H1 (cell line): Measurements from ENCODE around the gene ISOC2. TPM values are rescaled to one million over a fixed set of nuclear protein-coding genes. Genes with fewer than 3 reads are reported as not detected.
A peak's percentile ranks its signal among the peaks of the same experiment; 100 is the strongest.

Experiments used
- CTCF ChIA-PET: fragments of 300-600 bp; sonication (Branson Sonifier 250); formaldehyde crosslinking; loops from one replicate; lab custom pipeline; 2021; ENCODE audit not compliant: partially characterized antibody; lab: Charles Lee
- POLR2A ChIA-PET: fragments of 300-600 bp; sonication (Branson Sonifier 250); formaldehyde crosslinking; loops from one replicate; lab custom pipeline; 2021; ENCODE audit warnings: inconsistent platforms; ENCODE audit not compliant: partially characterized antibody; lab: Charles Lee
- DNase-seq, 2 experiments: peaks; one replicate each; pipeline versions ENCODE4 v3.0.0 to v3.0.0-alpha.2; 2010 to 2022; ENCODE audit warnings: low spot score in 2 of 2, low read depth in 1 of 2, mixed read lengths in 1 of 2
- FAIRE-seq: peaks from 2 replicates; lab custom pipeline; 2011; peaks lifted over from hg19 to GRCh38; lab: Jason Lieb, UNC
- H2AFZ ChIP-seq: 2 replicates; pipeline ENCODE4 v1.8.1; 2012; ENCODE audit warnings: low read length, inconsistent platforms
- H2AK5ac ChIP-seq: 2 replicates; pipeline ENCODE4 v1.6.1; 2013; ENCODE audit warnings: low read depth, low read length
- H2BK120ac ChIP-seq: replicated peaks from 2 replicates; pipeline ENCODE3; 2013; ENCODE audit warnings: low read depth, low read length, inconsistent platforms
- H2BK12ac ChIP-seq: 2 replicates; pipeline ENCODE4 v1.6.1; 2013; ENCODE audit warnings: low read depth, low read length
- H2BK15ac ChIP-seq: 2 replicates; pipeline ENCODE4 v1.6.1; 2013; ENCODE audit warnings: low read length
- H2BK20ac ChIP-seq: 2 replicates; pipeline ENCODE4 v1.6.1; 2013; ENCODE audit warnings: low read length
- H2BK5ac ChIP-seq: 2 replicates; pipeline ENCODE4 v1.6.1; 2013; ENCODE audit warnings: low read depth, low read length
- H3K14ac ChIP-seq: 2 replicates; pipeline ENCODE4 v1.6.1; 2013; ENCODE audit warnings: inconsistent platforms; ENCODE audit not compliant: insufficient read length
- H3K18ac ChIP-seq: 2 replicates; pipeline ENCODE4 v1.6.1; 2013; ENCODE audit warnings: low read length; ENCODE audit errors: extremely low read depth
- H3K23ac ChIP-seq: 2 replicates; pipeline ENCODE4 v1.6.1; 2013; ENCODE audit warnings: inconsistent platforms; ENCODE audit not compliant: insufficient read length
- H3K23me2 ChIP-seq: 2 replicates; pipeline ENCODE4 v1.6.1; 2013; ENCODE audit warnings: low read depth, low read length
- H3K27ac ChIP-seq: 2 replicates; pipeline ENCODE4 v1.6.1; 2011; ENCODE audit warnings: low read depth, low read length, inconsistent platforms
- H3K27me3 ChIP-seq, 4 experiments: replicated peaks in 1 of 4; 1 replicate in 1 of 4; 2 replicates in 3 of 4; pipeline versions ENCODE4 v1.6.1 to v1.8.1; 2011 to 2013; ENCODE audit warnings: low read length in 3 of 4, mild to moderate bottlenecking in 3 of 4, inconsistent platforms in 2 of 4, mixed read lengths in 2 of 4, moderate library complexity in 1 of 4; ENCODE audit not compliant: control insufficient read depth in 3 of 4, insufficient read depth in 3 of 4; ENCODE audit errors: extremely low read depth in 1 of 4
- H3K36me3 ChIP-seq, 4 experiments: 2 replicates each; pipeline versions ENCODE4 v1.6.1 to v1.8.1; 2011 to 2013; ENCODE audit warnings: mild to moderate bottlenecking in 4 of 4, low read length in 3 of 4, moderate library complexity in 2 of 4, control low read depth in 1 of 4, inconsistent platforms in 1 of 4; ENCODE audit not compliant: insufficient read depth in 4 of 4, control insufficient read depth in 2 of 4
- H3K4ac ChIP-seq: replicated peaks from 2 replicates; pipeline ENCODE3; 2013; ENCODE audit warnings: low read length, low read depth, mixed read lengths, inconsistent platforms; ENCODE audit not compliant: insufficient read length
- H3K4me1 ChIP-seq, 4 experiments: replicated peaks in 1 of 4; 1 replicate in 1 of 4; 2 replicates in 3 of 4; pipeline versions ENCODE4 v1.6.1 to v1.8.1; 2011 to 2013; ENCODE audit warnings: low read length in 3 of 4, inconsistent platforms in 2 of 4, mixed read lengths in 1 of 4; ENCODE audit not compliant: insufficient read depth in 4 of 4, control insufficient read depth in 3 of 4
- H3K4me2 ChIP-seq, 2 experiments: 2 replicates each; pipeline versions ENCODE4 v1.6.1 to v1.8.1; 2011 to 2013; ENCODE audit warnings: low read depth in 2 of 2, low read length in 2 of 2, control low read depth in 1 of 2, inconsistent platforms in 1 of 2, mild to moderate bottlenecking in 1 of 2; ENCODE audit not compliant: insufficient read depth in 1 of 2
- H3K4me3 ChIP-seq, 4 experiments: fragments of 200-600, 300-600 bp in 1 of 4; sonication (generic), shearing (Covaris generic), sonication (Bioruptor Twin) in 1 of 4; 2 replicates each; pipeline versions ENCODE4 v1.5.1 to v1.8.1; 2011 to 2016; ENCODE audit warnings: low read length in 4 of 4, low read depth in 3 of 4, control low read depth in 2 of 4, inconsistent platforms in 2 of 4, mild to moderate bottlenecking in 2 of 4, mixed read lengths in 1 of 4, moderate library complexity in 1 of 4; ENCODE audit not compliant: insufficient read depth in 2 of 4; ENCODE audit errors: extremely low read depth in 1 of 4
- H3K56ac ChIP-seq: replicated peaks from 2 replicates; pipeline ENCODE3; 2013; ENCODE audit warnings: low read depth, mild to moderate bottlenecking, mixed read lengths, low read length, inconsistent platforms; ENCODE audit not compliant: insufficient read length
- H3K79me1 ChIP-seq: 2 replicates; pipeline ENCODE4 v1.6.1; 2013; ENCODE audit warnings: low read depth, low read length, control low read depth
- H3K79me2 ChIP-seq, 2 experiments: 2 replicates each; pipeline versions ENCODE4 v1.6.1 to v1.8.1; 2012 to 2013; ENCODE audit warnings: low read length in 2 of 2, mild to moderate bottlenecking in 2 of 2, inconsistent platforms in 1 of 2; ENCODE audit not compliant: insufficient read depth in 2 of 2, control insufficient read depth in 1 of 2
- H3K9ac ChIP-seq, 4 experiments: replicated peaks in 1 of 4; 1 replicate in 1 of 4; 2 replicates in 3 of 4; pipeline versions ENCODE4 v1.6.1 to v1.8.1; 2011 to 2013; ENCODE audit warnings: low read depth in 3 of 4, low read length in 3 of 4, control low read depth in 2 of 4, mild to moderate bottlenecking in 2 of 4, moderate library complexity in 2 of 4, inconsistent platforms in 1 of 4; ENCODE audit errors: extremely low read depth in 1 of 4
- H3K9me3 ChIP-seq, 2 experiments: 2 replicates each; pipeline versions ENCODE4 v1.6.1 to v1.8.1; 2012 to 2013; ENCODE audit warnings: mild to moderate bottlenecking in 2 of 2, moderate library complexity in 2 of 2, control low read depth in 1 of 2, inconsistent platforms in 1 of 2, low read depth in 1 of 2, low read length in 1 of 2, mixed read lengths in 1 of 2; ENCODE audit not compliant: insufficient read depth in 2 of 2
- H4K20me1 ChIP-seq, 2 experiments: replicated peaks in 1 of 2; 2 replicates each; pipeline versions ENCODE3 to v1.8.1; 2011 to 2013; ENCODE audit warnings: inconsistent platforms in 2 of 2, low read length in 2 of 2, mild to moderate bottlenecking in 1 of 2; ENCODE audit not compliant: insufficient read depth in 2 of 2, control insufficient read depth in 1 of 2
- H4K5ac ChIP-seq: 2 replicates; pipeline ENCODE4 v1.6.1; 2013; ENCODE audit warnings: low read length, low read depth, mixed read lengths, inconsistent platforms; ENCODE audit not compliant: insufficient read length
- H4K8ac ChIP-seq: 2 replicates; pipeline ENCODE4 v1.8.0; 2013; ENCODE audit warnings: mild to moderate bottlenecking, moderate library complexity, low read length, inconsistent platforms; ENCODE audit not compliant: insufficient read depth; ENCODE audit errors: extremely low read depth
- H4K91ac ChIP-seq: replicated peaks from 2 replicates; pipeline ENCODE3; 2013; ENCODE audit warnings: low read length, mixed read lengths, inconsistent platforms; ENCODE audit not compliant: insufficient read length
- ATF2 ChIP-seq: IDR thresholded peaks from 2 replicates; pipeline ENCODE4 v1.6.1; 2012; ENCODE audit warnings: low read length, inconsistent platforms
- CBX8 ChIP-seq: fragments of 300-800, 300-1000 bp; sonication (generic); IDR thresholded peaks from 2 replicates; pipeline ENCODE4 v1.7.1; 2016; ENCODE audit warnings: low read depth, low read length, borderline replicate concordance
- GABPA ChIP-seq: IDR thresholded peaks from 2 replicates; pipeline ENCODE4 v1.6.1; 2011; ENCODE audit warnings: mild to moderate bottlenecking, low read length, moderate library complexity, borderline replicate concordance; ENCODE audit not compliant: insufficient read depth
- KDM4A ChIP-seq: IDR thresholded peaks from one replicate; pipeline ENCODE4 v1.7.1; 2012; ENCODE audit warnings: low read depth, mild to moderate bottlenecking, moderate library complexity, low read length, inconsistent platforms; ENCODE audit not compliant: severe bottlenecking
- NANOG ChIP-seq: IDR thresholded peaks from 2 replicates; pipeline ENCODE4 v1.6.1; 2011; ENCODE audit warnings: low read length, low read depth, mild to moderate bottlenecking, inconsistent platforms; ENCODE audit not compliant: insufficient read depth, poor library complexity, severe bottlenecking
- NRF1 ChIP-seq: IDR thresholded peaks from 2 replicates; pipeline ENCODE4 v1.6.1; 2011; ENCODE audit warnings: mild to moderate bottlenecking, low read depth, low read length, improper control_type of control experiment
- POLR2AphosphoS5 ChIP-seq: IDR thresholded peaks from 2 replicates; pipeline ENCODE4 v1.6.1; 2011; ENCODE audit warnings: low read depth, low read length
- TAF7 ChIP-seq: optimal IDR thresholded peaks from 2 replicates; pipeline ENCODE3; 2011; ENCODE audit warnings: low read depth, mild to moderate bottlenecking, inconsistent platforms, low read length, moderate library complexity, borderline replicate concordance
- WGBS, 2 experiments: shearing (Covaris generic) in 1 of 2; methylation state at CpG; one replicate each; pipeline versions ENCODE4 v1.1.6 to v1.1.7; 2013 to 2015; ENCODE audit warnings: low lambda C conversion rate in 2 of 2, mixed read lengths in 2 of 2, inconsistent platforms in 1 of 2, low coverage in 1 of 2, missing lambda C conversion rate in 1 of 2; ENCODE audit not compliant: insufficient replicate concordance in 2 of 2, insufficient coverage in 1 of 2, insufficient read length in 1 of 2; ENCODE audit errors: extremely low coverage in 1 of 2, missing lambda C conversion rate in 1 of 2; 5-methylcytosine and 5-hydroxymethylcytosine counted together
- polyA plus RNA-seq, 7 experiments: library from polyadenylated mRNA; depleted of rRNA in 3 of 7; stranded (reverse) in 5 of 7; unstranded in 2 of 7; fragments of >200 nt in 5 of 7; fragments of 200-250 nt in 2 of 7; gene quantifications; 1 replicate in 5 of 7; 2 replicates in 1 of 7; 4 replicates in 1 of 7; pipeline versions ENCODE4 v1.2.1 to v1.2.3, GENCODE V29; 2011 to 2013; ENCODE audit warnings: missing spikeins in 2 of 7, mixed read lengths in 2 of 7
- total RNA-seq: library from RNA; stranded (reverse); fragmentation: NEBNext Ultra II Directional; extraction: Animal tissue kit (Norgen Biotek cat#: 25700); gene quantifications from 2 replicates; pipeline ENCODE4 v1.2.1, GENCODE V29; 2021

Gene ISOC2
- total and polyA plus RNA-seq, 2 of the 8 experiments (the other 6 are each of a cell fraction or from before 2014, with no cell fraction given): 96.9 to 152 TPM

DNA sequence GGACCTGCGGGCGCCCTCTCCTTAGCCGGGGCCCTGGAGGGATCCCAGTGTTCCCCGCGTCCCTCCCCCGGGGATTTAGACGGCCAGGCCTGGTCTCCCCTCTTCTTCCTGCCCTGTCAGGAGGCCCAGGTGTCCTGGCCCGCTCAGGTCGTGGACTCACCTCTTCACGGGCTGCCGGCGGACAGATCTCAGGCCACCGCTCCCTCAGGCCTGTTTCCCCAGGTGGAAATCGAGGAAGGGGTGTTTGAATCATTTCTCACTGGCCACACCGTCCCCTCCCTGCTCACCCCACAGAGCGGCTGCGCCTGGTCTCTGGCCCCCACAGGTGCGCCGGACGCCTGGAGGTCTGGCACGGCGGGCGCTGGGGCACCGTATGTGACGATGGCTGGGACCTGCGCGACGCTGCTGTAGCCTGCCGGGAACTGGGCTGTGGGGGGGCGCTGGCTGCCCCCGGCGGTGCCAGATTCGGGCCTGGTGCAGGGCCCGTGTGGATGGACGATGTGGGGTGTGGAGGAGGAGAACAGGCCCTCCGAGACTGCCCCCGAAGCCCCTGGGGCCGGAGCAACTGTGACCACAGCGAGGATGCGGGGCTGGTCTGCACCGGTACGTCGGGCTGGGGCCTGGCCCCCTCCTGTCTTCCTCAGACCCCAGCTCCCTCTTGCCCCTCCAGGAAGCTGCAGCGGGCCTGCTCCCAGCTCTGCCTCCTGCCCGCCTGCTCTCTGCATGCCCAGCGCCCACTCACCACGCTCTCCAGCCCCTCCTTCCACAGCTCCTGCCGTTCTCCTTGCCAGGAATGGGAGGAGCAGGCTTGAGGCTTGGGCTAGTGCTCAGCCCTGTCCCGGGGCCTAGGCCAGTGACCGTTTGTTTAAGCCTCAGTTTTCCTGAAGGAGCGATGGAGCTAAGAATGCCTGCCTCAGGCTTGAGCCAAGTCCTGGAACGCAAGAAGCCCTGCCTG lies 29.3 kb upstream of the ISOC2 start:
- Histone ChIP-seq H3K27ac (no peak overlapping the region), H3K4me2 (no peak overlapping the region), H3K36me3 (no peaks in the 10 kb centered on the region; a peak in 1 of 8 replicates), H3K79me2 (peaks cover 0 to 5% of the 10 kb centered on the region in 2 experiments; a peak in 1 of 4 replicates), H3K23ac (no peak overlapping the region), H4K20me1 (peaks cover 0 to 4% of the 10 kb centered on the region in 2 experiments), H3K18ac (no peak overlapping the region; the same call in 1 of the 2 replicates), H3K9me3 (no peaks in the 10 kb centered on the region), H3K14ac (no peak overlapping the region), H2BK5ac (no peak overlapping the region), H3K4me3 (no peak overlapping the region), H2AFZ (no peak overlapping the region), H4K5ac (no peak overlapping the region), H2AK5ac (no peak overlapping the region), H3K79me1 (peaks cover 4% of the 10 kb centered on the region; the same call in 1 of the 2 replicates), H2BK15ac (no peak overlapping the region), H2BK20ac (no peak overlapping the region), H4K8ac (peak overlapping the region; percentile 40), H2BK120ac (no peak overlapping the region), H3K4ac (no peak overlapping the region), H4K91ac (no peak overlapping the region), H2BK12ac (peak overlapping the region; percentile 39; the same call in 1 of the 2 replicates), H3K9ac (no peak overlapping the region; a peak in 1 of 7 replicates), H3K56ac (no peak overlapping the region), H3K4me1 (peaks cover 0 to 43% (median 28%) of the 10 kb centered on the region in 4 experiments; a peak in 6 of 7 replicates), H3K27me3 (no peaks in the 10 kb centered on the region; a peak in 2 of 7 replicates), H3K23me2 (peaks cover 3% of the 10 kb centered on the region)
- WGBS, 2 experiments: 88% methylated on average over 46 of the region's 52 CpGs; no CpG with 5 or more reads in 1 of the 2 experiments
- CTCF ChIA-PET: interaction anchor here (0.7 to 3.0 kb wide), 5 partner anchors 8 to 198 kb away, joined by 3 to 17 read pairs (median 6); no protein-coding TSS in a partner anchor
- FAIRE-seq (no peak), DNase-seq (no peak)
- POLR2A ChIA-PET: interaction anchor here (0.8 to 7.5 kb wide), 4 partner anchors 7 to 83 kb away, joined by 3 to 57 read pairs (median 15); partner anchors contain the start of genes NAT14, UBE2S and ZNF628
- TF ChIP-seq KDM4A (no peak), TAF7 (no peak), POLR2AphosphoS5 (no peak), NANOG (no peak), NRF1 (no peak), CBX8 (no peak), ATF2 (no peak), GABPA (no peak)
